HG03575 (cell line): Measurements from ENCODE around the gene DMXL1.
"Not testable (repeated sequence)": the region's sequence is repeated elsewhere in the genome, so short reads cannot be mapped to it uniquely, and the experiment has no call there.

Source experiments
- ATAC-seq: cut with Tn5 transposase; IDR thresholded peaks from one replicate; pipeline ENCODE4 v1.9.1; 2021; ENCODE audit not compliant: unreplicated experiment, insufficient number of reproducible peaks, low FRiP score; ENCODE audit errors: extremely low read depth

The DMXL1 gene

GRCh38 chr5:119179857-119180641 lies 109.2 kb downstream of the DMXL1 start:
- ATAC-seq: no peak

DNA sequence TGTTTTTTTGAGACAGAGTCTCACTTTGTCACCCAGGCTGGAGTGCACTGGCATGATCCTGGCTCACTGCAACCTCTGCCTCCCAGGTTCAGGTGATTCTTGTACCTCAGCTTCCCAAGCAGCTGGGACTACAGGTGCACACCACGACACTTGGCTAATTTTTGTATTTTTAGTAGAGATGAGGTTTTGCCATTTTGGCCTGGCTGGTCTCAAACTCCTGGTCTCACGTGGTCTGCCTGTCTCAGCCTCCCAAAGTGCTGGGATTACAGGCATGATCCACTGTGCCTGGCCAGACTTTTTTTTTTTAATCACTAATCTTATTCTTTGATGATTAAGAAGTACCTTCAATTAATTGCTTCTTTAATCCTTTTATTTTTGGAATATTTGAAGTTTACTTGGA lies 114.6 kb downstream of the DMXL1 start:
- not testable (repeated sequence) for ATAC-seq

- ATAC-seq: no peak
These were observed 117.1 kb downstream of the DMXL1 start for GRCh38 chr5:119187776-119188529.

DNA sequence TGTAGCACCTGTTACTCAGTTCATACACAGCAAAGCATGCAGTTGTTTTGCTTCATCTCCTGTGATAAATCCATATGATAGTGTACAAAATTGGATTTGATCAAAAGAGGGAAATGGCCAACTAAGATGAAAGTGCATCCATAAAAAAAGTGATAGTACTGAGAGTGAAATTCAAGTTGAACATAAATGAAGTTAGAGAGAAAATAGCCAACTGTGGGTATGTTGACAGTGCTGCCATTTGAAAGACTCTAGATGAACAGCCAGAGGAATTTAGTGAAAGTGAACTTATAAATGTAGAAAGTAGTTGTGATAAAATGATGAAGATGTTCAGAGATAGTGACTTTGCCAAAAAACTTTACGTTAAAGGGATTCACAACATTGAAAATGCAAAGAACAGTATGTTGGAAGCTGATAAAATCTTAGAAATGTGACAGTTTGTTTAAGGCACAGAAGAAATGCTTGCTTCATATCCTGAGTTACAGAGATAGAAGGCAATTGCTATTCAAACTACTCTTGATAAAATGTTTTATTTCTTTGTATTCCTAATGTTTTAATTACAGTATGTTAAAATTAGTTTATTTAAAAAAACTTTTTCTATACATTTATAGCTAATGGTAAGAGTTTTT lies 119.7 kb downstream of the DMXL1 start:
- ATAC-seq: no peak

DNA sequence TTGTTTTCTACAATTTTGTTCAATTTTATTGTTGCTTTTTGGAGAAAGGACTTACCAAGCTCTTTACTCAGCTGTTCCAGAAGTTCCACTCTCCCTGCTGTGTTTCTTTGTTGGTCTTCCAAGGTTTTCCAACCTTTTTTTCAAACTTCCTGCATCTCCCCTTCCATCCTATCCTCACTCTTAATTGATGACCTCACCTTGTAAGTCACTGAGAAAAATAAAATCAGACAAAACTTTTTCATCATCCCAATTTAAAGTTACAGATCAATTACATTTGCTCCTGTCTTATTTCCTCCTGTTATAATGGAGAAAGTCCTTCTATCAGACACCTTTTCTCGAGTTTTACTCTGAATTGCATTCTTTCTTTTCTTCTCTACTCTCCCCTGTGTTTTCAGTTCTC lies 121.1 kb downstream of the DMXL1 start:
- no peak for ATAC-seq

GRCh38 chr5:119200795-119201194 lies 129.9 kb downstream of the DMXL1 start:
- ATAC-seq: no peak

GRCh38 chr5:119207105-119207504 lies 136.2 kb downstream of the DMXL1 start:
- no peak for ATAC-seq

DNA sequence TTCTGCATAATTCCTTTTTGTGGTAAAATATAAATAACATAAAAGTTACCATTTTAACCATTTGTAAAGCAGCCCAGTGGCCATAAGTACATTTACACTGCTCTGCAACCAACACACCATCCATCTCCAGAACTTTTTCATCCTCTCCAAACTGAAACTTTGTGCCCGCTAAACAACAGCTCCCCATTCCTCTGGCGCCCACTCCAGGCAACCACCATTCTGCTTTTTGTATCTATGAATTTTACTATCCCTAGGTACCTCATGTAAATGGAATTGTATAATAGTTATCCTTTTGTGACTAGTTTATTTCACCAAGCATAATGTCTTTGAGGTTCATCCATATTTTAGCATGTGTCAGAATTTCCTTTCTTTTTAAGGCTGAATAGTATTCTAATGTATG lies 141.1 kb downstream of the DMXL1 start:
- ATAC-seq: no peak

GRCh38 chr5:119212676-119213075 lies 141.8 kb downstream of the DMXL1 start:
- no peak for ATAC-seq

- ATAC-seq: no peak
These were observed 146.3 kb downstream of the DMXL1 start for GRCh38 chr5:119217183-119217582.

- no peak for ATAC-seq
These were observed 148.2 kb downstream of the DMXL1 start for GRCh38 chr5:119218830-119219782.

GRCh38 chr5:119220576-119221197 lies 149.8 kb downstream of the DMXL1 start:
- peak; percentile 73 for ATAC-seq

DNA sequence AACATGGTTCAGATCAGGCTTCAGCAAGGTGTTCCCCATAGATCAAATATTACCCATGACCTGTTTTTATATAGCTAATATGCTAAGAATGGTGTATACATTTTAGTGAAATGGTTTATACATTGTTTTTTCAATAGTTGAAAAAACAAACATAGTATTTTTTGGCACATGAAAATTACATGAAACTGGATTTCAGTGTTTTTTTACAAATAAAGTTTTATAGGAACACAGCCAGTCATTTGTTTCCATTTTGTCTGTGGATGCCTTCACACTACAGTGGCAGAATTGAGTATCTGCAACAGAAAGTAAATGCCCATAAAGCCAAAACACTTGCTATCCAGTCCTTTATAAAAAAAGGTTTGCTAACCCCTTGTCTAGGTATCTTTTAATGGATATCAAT lies 150.4 kb downstream of the DMXL1 start:
- no peak for ATAC-seq

GRCh38 chr5:119229950-119230349 lies 159.1 kb downstream of the DMXL1 start:
- no peak for ATAC-seq

- ATAC-seq: no peak
These were observed 167.6 kb downstream of the DMXL1 start for GRCh38 chr5:119238265-119239118.

- no peak for ATAC-seq
These were observed 168.2 kb downstream of the DMXL1 start for GRCh38 chr5:119239119-119239417.

DNA sequence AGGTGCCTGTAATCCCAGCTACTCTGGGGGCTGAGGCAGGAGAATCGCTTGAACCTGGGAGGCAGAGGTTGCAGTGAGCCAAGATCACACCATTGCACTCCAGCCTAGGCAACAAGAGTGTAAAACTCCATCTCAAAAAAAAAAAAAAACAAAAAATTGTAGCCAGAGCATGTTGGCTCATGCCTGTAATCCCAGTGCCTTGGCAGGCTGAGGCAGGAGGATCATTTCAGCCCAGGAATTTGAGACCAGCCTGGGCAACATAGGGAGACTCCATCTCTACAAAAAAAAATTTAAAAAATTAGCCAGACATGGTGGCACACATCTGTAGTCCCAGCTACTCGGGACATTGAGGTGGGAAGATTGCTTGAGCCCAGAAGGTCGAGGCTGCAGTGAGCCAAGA lies 168.9 kb downstream of the DMXL1 start:
- ATAC-seq: not testable (repeated sequence)

DNA sequence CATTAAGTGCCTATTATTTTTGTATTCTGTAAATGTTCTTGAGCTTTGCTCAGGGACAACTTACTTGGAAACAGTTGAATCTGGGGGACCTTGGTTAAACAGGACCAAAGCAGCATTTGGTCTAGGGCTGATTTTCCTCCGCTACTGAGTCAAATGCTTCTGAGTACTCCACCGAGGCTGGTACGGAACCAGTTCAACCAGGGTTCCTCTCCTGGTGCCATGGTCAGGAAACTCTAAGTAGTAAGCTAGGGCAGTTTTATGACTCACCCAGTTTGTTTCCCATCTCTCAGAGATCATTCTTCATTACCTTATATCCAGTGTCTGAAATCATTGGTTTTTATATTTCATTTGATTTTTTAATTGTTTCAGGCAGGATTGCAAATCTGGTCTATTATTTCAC lies 173.0 kb downstream of the DMXL1 start:
- ATAC-seq: no peak
